Cortex of kidney (tissue), 1 donor: ENCODE data around the gene CPN2.

Experiments
- DNase-seq: peaks from one replicate; lab custom pipeline; 2025; lab: John Stamatoyannopoulos, UW

Gene CPN2

DNA sequence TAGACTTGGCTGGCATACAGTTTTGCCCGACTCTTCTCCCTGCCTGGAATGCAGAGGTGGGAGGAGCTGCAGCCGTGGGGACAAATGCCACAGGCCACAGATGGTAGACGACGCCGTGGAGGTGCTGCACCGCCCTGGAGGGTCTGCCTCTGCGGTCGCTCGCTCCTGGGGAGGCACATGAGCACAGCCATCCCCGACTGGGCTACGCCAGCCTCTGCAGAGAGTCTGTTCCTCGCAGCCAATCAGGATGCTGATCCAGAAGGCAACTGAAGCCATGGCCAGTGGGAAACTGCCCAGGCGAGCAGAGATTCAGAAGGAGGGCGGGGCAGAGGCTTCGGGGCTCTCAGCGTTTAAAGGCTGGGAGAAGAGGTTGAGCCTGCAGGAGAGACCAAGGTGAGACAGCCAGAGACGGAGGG, 30.3 kb upstream of the CPN2 start:
- DNase-seq = no peak

DNA sequence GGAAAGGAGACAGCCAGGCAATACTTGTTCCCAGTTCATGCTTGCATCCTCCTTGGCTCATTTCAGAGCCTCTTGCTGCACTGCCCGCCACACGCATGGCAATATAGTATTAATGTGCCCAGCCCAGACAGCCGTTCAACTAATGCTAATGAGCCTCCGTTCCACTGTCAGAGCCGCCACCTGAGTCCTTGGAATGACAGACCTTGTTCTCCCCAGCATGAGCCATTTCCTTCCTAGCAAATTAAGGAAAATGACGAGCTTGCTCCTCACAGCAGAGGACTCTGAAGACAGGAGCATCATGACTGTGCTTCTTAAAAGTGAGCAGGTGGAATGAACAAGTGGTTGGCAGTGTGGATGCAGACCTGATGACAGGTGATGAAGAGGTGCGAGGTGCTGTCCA, 29.2 kb upstream of the CPN2 start:
- DNase-seq = no peak

DNA sequence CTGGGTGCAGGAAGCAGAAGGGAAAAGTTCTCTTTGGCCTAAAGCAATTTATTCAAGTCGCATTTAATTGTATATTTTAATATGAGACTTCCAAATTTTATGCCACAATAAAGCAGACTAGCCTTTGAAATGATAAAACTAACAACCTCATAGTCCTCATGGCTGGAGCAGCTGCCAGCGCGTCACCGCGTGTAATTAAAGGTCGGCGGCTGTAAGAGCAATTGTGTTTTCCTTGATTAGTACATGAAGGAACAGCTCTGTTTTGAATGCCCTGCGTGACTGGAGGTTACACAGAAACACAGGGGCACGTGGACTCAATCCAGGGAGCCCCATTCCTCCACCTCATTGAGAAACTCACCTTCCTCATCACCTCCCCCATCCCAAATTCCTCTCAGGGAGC, 28.5 kb upstream of the CPN2 start:
- no peak for DNase-seq

DNA sequence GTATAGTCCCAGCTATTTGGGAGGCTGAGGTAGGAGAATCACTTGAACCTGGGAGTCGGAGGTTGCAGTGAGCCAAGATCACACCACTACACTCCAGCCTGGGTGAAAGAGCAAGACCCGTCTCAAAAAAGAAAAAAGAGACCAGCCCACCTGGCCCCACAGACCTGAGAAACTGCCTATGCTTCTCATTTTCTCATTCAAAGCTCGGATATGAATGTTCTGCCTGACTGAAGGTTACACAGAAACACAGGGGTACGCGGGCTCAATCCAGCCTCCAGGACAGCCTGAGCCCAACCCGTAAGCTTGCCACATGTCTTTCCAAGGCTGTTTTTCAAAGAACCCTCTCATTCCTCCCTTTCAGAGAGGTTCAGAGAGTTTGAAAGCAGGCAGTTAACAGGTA, 28.1 kb upstream of the CPN2 start:
- DNase-seq = no peak

DNA sequence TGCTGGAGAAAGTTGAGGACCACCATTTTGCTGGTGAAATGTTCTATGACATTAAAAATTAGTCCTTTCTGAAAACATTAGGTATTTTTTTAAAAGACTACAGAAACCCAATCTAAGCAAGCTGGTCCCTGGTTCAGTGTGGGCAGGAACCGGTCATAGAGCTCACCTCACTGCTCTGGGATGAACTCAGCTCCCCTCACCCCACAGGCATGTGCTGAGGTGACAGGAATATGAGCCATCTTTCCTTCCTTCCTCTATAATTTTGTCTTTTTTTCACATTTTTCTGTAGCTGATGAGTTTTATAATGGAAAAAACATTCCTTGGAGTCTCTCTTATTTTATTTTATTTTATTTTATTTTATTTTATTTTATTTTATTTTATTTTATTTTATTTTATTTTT, 26.6 kb upstream of the CPN2 start:
- DNase-seq = no peak

DNA sequence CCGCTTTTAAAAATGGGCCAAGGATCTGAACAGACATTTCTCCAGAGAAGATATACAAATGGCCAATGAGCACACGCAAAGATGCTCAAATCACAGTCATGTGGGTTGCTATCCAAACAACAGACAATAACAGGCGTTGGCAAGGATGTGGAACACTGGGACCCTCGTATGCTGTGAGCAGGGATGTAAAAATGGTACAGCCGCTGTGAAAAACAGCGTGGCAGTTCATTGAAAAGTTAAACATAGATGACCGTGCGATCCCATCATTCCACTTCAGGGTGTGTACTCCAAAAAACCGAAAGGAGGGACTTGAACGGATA, 25.1 kb upstream of the CPN2 start:
- no peak for DNase-seq

DNA sequence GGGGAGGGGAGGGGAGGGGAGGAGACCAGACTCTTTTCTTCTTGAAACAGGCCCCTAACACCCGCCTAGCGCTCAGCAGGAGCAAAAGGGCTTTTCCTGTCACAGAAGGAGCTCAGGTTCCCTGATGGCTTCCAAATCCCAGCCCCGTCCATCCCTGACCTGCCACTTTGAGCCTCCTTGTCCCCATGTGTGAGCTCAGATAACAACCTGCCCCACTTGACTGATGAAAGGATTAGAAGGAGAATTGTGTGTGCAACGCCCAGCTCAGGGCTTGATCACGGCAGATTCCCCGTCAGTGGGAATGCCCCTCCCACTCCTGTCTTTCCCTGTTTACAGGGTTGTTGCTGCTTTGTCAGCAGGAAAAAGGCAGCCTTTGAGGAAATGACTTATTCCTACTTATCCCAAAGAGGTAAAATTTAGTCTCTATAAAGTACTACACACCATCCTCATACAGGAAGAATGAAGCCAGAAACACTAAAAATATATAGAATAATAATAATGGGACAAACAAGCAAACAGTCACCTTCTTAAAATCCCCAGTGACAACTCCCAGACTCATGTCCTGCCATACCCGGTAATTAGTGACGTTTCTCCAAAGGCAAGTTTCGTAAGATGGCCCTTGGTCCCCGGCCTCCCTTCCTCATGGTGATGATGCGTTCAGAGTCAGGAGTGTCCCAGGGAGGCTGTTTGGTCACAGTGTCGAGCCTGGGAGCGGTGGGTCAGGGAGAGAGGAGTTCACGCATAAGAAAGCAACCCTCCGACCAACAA, 24.5 kb upstream of the CPN2 start:
- no peak for DNase-seq

DNA sequence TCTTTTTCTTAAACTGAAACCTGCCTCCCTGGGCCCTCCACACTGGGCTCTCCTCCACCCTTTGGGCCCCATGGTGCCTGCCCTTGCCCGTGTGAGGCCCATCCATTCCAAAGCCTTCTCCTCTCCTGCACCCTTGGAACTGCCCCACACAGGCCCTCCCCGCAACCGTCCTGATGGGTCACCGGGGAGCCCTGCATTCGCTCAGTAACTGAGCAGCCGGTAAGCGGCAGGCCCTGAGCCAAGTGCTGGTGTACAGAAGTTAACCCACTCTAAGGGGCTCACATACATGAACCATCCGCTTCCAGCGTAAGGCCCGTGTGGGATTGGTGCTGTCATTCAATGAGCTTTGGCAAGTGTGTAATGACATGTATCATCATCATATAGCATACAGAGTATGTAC, 23.8 kb upstream of the CPN2 start:
- no peak for DNase-seq

DNA sequence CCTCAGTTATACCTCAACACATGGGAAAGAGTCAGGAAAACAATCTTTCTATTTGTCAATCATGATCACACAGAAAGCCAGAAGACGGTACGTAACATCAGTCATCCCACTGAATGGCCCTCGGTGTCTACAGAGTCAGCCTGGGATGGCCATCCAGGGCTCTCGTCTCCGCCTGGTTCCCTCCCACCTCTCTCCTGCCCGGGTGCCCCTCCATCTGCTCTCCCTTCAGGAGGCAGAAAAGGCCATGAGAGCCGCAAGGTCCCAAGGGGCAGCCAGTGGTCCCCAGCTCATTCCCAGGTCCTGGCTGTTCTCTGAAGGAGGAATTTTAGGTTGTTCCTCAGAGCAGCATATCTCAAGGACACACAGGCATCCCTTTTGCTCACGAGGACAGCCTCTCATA, 22.8 kb upstream of the CPN2 start:
- no peak for DNase-seq

DNA sequence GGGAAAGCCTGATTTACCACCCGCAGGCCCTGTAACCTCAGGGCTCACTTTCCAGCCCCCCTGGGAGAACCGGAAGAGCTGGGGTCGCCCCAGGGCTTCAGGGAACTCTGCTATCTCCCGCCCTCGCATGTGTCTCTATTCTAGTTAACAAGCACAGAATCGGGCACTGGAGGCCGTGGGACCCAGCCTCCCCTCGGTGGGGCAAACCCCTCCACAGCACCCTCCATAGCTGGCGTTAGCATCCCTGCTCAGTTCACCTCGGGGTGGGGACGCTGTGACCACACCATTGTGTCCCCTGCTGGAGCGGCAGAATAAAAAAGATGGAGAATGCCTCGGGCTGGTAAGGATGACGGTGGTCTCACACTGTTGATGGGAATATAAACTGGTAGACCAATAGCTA, 21.9 kb upstream of the CPN2 start:
- no peak for DNase-seq

DNA sequence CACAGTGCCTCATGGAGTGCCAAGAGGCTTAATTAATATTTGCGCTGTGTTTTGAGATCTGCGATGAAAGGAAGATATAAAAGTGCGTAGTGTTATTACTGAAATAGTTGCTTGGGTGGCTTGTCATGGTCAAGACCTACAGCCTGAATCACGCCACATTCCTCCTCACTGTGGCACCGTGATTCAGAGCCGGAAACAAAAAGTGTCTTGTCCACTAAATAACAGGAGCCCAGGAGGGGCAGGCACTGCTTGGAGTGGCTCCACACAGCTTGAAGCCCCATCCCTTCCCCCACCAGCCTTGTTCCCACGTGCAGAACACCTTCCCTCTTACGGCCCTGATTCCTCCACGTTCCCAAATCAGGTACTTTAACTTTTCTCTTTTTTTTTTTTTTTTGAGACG, 19.6 kb upstream of the CPN2 start:
- no peak for DNase-seq

DNA sequence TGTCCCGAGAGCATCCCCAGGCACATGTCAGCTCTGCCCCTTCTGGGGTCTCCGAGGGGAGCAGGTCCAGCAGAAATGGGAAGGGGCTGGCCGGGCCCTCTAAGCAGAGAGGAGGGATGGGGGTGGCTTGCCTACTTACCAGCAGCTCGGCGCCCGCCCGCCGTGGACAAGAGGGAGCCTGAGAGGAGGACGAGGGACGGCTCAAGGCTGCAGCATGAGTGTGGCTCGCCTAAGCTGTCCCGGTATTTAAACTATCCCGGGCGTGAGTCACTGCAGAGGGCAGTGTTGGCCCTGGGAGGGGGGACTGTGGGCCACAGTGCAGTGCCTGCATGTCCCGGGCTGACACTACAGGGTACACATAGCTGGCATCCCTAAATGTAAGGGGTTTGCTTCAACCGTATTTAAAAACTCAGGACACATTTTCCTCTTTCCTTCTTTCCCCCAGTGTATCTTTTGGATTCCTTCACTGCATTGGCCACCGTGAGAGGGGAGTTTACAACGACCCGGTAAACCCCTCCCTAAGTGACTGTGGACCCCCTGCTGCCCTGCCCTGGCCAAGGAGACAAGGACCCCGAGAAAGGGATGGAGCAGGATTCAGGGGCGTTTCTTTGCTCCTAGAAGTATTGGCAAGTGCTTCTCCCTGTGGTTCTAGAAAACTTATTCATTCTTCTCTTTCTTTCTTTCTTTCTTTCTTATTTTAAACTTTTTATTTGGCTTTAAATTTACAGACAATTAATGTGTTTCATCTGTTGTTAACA, 18.6 kb upstream of the CPN2 start, which contains the start of gene LRRC15:
LRRC15 (minus strand) TSS at position 222 of the 758 bp plus-strand sequence. CDS start 8,700 bp downstream, outside the sequence.
- DNase-seq = no peak

DNA sequence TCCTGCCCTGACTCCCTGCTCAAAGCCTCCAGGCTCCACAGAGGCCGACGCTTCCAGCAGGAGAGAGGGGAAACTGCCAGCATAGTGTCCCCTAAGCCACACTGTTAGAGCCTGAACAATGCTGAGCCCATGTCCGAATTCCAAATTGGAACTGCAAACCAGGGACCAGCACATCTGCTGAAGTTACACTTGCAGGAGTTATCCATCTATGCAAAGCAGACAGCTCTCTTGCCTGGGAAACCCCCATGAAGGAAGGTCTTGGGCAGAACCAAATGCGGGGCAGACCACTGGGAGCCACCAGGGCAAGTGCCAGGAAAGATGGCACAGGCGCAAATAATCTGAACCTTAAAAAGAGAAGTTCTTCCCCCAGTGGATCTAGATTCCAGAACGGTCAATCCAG, 17.8 kb upstream of the CPN2 start:
- DNase-seq = no peak

DNA sequence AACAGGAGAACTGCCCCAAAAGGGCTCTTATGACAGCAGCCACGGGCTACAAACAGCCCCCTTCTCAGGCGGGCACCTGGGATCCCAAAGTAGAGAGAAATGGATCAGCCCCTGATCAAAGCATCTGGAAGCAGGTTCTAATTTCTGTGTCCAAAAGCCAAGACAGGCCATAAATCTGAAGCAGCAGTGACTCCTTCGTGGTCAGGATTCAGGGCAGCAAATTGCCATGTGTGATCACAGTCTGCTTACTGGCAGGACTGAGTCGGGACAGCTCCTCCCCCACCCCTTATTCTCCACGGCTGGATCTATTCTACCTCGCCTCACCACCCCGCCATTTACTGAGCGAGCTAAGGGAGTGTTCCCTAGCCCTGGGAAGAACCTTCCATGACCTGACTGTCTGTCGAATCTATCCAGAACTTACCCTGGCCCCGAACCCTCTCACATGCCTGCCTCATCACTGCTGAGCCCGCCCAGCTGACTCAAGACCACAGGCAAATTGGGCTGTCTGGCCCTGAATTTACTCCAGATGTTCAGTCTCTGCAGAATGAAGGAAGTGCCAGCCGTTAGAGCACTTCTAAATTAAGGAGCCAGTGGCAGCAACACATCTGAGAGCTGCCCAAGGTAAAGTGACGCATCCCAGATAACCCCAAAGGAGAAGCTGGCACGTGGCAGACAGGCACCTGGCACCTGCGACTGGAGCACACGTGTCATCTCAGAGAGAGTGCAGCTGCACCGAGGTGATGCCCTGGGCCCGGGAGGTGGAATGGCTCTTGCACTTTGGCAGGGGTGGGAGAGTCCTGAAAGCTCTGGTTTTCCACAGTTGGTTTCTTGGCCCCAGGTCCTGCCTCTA, 17.1 kb upstream of the CPN2 start:
- DNase-seq = no peak

DNA sequence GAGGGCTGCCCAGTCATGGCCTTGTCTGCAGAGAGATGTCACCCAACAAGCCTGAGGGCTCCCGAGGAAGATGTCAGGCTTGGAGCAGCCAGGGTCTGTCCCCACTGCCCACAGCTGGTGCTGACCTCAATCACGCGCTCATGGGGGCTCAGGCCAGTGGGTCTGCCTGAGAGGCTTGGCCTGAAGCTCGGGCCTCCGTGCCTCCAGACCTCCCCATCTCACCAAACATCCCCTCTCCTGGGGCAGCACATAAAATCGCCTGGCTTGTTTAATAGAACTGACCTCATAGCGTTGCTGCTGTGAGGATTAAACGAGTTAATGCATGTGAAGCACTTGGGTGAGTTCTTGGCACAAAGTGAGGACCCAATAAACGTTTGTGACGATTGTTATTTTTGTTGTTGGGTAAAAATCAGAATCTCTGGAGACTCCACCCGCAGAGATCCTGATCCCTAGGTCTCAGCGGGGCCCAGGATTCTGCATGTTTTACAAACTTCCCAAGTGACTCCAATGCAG, 14.9 kb upstream of the CPN2 start:
- no peak for DNase-seq

DNA sequence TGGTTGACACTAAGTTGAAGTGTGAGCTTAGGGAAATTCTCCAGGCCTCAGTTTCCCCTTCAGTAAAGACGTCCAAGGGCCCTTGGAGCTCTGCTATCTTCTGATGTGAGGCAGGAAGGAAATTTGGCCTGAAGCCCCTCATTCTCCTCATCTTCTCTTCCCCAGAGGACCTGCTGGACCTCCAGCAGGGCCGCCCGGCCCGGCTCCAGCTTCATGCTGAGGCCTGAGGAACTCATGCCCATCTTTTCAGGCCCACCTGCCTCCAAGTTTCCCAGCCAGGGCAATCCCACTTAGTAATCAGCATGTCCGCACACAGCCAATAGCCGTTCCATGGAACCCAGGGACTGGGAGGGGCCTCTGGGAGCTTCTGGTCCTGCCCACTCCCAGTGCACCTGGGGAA, 14.4 kb upstream of the CPN2 start:
- no peak for DNase-seq

DNA sequence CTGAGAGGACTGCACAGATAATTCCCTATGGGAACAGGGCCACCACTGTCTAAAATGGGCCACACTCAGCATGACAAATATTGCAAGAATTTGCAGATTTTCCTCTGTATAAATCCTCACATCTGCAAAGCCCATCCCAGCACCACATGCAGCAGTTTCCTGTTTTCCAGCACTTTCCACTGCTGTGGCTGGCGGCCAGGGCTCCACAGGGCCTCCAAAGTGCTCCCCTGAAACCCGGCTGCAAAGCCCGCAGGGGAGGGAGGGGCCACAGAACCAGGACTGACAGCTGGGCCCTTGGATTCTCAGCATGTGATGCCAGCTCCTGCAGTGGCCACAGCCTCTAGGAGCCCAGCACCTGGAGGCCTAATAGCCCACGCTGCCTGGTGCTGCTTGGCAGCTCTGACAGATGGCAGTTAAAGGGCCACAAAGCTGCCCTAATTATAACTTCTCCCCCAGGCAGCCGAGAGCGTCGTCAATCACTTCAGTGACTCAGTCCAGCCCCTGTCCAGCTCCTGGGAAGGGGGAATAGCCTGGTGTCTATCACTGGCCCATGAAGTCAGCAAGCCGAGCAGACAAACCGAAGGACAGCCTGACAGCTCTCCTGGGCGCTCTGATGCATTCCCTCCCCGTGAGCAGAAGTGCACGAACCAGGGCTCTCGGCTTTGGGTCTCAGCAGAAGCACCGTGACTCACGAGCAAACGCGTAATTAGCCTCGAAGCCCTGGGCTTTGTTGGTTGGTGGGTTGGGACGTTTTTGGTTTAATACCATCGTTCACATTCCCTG, 13.7 kb upstream of the CPN2 start:
- no peak for DNase-seq

DNA sequence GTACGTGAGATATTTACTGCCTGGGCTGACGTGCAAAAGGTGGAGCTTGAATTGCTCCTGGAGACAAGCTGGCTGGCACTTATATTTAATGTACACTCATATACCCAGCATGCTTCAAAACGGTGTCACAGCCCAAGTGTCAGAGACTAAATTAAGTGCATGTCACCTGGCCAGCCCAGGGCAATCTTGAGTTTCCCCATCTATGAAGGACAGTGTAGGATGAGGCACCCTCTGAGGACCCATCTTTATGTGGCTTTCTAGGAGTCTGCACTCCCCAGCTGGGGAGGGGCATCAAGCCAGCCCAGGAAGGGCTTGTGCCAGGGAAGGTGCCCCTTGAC, 13.2 kb upstream of the CPN2 start:
- DNase-seq = no peak

DNA sequence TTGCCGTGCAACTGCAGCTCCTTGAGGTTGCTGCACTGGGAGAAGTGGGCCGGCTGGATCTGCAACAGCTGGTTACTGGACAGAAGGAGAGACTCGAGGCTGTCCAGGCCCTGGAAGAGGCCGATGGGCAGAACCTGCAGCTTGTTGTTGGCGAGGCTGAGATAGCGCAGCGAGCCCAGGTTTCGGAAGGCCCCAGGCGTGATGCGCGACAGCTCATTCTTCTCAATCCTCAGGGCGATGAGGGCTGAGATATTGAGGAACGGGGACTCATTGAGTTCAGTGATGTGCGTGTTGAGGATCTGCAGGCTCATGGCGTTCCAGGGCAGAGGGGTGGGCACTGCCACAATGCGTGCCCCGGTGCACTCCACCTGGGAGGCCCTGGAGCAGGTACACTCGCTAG, 9.4 kb upstream of the CPN2 start:
- DNase-seq = no peak

DNA sequence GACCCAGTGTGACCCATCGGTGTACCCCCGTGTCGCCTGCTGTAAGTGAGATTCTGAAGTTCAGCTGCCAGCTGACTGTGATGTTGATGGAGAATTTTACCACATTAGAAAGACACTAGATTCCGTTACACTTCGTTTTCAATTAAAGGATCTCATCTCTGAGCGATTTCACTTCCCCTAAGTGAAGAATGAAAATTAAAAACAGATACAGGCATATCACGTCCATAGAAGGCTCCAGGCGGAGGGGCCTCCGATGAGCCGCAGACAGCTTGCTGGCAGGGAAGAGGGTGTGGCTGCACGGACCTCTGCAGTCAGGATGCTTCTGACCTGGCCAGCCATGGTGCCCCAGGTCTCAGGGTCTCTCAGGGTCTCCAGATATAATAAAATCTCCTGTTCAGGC, 6.6 kb upstream of the CPN2 start:
- DNase-seq = no peak

DNA sequence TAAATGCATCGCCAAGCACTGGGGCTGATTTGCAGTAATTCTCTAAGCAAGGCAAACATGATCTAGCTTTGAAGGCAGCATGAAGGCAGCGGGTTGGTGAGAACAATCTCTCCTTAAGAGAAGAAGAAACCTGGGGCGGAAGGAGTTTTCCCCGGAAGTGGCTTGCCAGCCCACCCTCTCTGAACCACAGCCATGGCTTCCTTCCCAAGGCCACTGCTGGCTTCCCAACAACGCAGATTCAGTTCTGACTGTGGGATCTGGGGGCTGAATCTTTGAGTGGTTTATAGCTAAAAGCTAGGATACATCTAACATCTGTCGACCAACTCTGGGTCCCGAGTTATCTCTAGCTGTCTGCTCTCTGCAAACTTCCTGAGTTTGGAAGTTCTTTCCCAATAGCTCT, 4.3 kb upstream of the CPN2 start:
- DNase-seq = no peak

DNA sequence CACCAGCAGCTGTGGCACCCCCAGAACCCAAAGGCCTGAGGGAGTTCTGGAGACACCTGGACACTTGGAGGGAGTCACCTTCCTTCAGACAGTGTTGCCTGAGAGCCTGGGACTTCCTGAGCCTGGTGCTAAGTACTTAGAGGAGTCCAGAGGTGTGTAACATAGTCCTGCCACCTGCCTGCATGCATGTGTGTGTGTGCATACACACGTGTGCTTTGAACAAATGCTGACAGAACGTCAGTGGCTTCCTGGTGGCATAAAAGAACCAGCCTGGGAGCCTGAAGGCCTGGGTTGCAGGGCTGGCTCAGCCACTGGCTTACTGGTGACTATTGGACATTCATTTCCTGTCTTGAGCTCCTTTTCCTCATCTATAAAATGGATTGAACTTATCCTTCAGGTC, 3.2 kb upstream of the CPN2 start:
- DNase-seq = no peak
